Suprapubic skin (tissue), 4 donors: ENCODE data around the gene CROCC2.

Source experiments
- EP300 ChIP-seq: sonication (generic); formaldehyde crosslinking; IDR thresholded peaks from one replicate; pipeline ENCODE4 v1.6.1; 2017; ENCODE audit warnings: antibody characterized with exemption
- POLR2A ChIP-seq, 2 donors: fragments of 450-650 bp; IDR thresholded peaks; one replicate each; pipeline ENCODE4 v1.6.1; 2017; ENCODE audit warnings: antibody characterized with exemption in 2 of 2, mild to moderate bottlenecking in 2 of 2, moderate library complexity in 2 of 2
- POLR2AphosphoS5 ChIP-seq, 3 donors: sonication (generic); formaldehyde crosslinking; IDR thresholded peaks; one replicate each; pipeline ENCODE4 v1.6.1; 2017; ENCODE audit warnings: antibody characterized with exemption in 3 of 3

DNA sequence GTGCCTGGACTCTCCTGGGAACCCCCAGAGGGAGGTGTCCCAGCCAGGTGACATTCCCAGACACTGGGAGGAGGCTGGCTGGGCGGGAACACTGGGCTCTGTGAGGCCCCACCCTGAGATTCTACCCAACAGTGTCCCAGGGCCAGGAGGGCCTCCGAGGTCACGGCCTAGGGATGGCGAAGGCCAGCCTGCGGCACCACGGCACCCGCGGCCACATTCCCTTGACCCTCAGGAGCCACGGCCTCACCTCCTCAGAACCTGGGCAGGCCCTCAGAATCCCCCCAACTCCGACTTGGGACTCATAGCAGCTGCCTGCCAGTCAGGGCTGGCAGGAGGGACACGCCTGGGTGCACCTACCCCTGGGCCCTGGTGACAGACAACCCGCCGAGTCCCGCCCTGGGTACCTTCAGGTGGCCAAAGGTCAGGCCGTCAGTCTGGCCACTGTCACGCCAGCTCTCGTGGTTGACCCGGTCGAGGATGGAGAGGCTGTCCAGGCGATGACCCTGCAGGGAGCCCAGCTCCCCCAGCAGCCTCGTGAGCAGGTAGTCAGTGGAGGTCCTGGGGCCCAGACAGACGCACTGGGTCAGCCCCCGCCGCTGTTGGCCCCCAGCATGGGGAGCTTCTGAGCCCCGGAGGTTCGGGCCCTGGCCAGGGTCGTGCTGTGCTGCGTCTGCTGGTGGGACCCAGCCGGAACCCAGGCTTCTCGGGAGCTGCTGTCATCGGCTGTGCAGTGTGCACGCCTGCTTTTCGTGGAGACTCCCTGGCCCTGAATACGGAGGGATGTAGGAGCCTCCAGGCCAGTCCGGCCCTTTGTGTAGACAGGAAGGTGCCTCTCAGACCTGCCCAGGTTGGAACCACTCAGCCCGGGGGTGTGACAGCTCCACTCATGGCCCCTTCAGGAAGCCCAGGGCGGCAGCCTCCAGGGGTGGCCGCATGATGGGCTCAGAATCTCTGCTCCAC, 16.3 kb upstream of the CROCC2 start:
- TF ChIP-seq EP300 (no peak), POLR2AphosphoS5 (IDR thresholded peaks at IDR 0.05) (no peak), POLR2A (IDR thresholded peaks at IDR 0.05) (no peak)
